CD4-positive, alpha-beta T cell treated with Interleukin-2 at 100 ng/mL for 4 hours (primary cell): Measurements from ENCODE around the gene WRNIP1.

Source experiments
- DNase-seq: peaks from one replicate; pipeline ENCODE4 v3.0.0-alpha.2; 2020; ENCODE audit warnings: low spot score

Gene WRNIP1

GRCh38 chr6:2763345-2763841, 1.8 kb upstream of the WRNIP1 start:
- DNase-seq: no peak

- DNase-seq: no peak
Measured at GRCh38 chr6:2763876-2764540, 1.2 kb upstream of the WRNIP1 start.

DNA sequence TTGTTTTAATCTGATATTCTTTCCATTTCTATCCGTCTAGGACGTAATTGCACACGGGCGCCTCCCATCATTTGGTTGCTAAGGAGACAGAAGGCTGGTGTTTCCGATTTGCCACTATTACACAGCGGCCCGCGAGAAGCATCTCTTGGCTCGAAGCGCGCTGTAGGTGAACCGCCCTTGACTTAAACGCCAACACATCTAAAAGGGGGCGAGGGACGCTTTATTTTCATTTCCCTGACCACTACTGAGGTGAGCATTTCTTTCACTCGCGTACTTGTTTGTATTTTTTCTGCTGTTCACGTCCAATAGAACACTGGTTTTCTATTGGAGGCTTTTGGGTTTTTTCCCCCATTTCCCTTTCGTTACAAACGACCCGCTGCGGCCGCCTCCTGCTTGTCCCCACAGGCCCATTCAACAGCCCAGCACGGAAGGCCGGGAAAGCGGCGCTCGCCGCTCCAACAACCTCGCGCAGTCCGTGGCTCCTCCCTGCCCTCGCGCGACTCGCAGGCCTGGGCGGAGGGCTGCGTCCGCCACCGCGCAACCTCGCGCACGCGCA, 505 bp upstream of the WRNIP1 start:
- DNase-seq: peak; percentile 71

DNA sequence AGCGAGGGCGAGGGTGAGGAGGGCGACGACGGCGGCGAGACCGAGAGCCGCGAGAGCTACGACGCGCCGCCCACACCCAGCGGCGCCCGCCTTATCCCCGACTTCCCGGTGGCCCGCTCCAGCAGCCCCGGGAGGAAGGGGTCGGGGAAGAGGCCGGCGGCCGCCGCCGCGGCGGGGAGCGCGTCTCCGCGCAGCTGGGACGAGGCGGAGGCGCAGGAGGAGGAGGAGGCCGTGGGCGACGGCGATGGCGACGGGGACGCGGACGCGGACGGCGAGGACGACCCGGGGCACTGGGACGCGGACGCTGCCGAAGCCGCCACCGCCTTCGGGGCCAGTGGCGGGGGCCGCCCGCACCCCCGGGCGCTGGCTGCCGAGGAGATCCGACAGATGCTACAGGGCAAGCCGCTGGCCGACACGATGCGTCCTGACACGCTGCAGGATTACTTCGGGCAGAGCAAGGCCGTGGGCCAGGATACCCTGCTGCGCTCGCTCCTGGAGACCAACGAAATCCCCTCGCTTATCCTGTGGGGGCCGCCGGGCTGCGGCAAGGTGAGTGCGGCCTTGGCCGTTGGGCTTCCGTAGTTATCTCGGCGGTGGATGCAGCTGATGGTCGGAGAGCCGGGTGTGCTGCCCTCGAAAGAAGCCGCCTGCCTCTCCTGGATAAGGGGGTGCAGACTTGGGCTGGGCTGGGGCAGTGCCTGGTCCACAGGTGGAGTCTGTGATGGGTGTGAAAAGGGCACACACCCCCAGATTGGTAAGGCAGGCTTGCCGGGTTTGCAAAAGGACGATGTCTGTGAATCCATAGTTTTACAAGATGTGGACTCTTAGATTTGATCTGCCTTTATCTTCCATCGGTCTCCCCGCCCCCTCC, 938 bp downstream of the WRNIP1 start:
- DNase-seq: no peak

GRCh38 chr6:2766767-2767656, 1.8 kb downstream of the WRNIP1 start:
- DNase-seq: no peak

- DNase-seq: no peak
Measured at GRCh38 chr6:2767657-2768524, 2.7 kb downstream of the WRNIP1 start.

- no peak for DNase-seq
Measured at GRCh38 chr6:2768696-2769095, 3.5 kb downstream of the WRNIP1 start.

DNA sequence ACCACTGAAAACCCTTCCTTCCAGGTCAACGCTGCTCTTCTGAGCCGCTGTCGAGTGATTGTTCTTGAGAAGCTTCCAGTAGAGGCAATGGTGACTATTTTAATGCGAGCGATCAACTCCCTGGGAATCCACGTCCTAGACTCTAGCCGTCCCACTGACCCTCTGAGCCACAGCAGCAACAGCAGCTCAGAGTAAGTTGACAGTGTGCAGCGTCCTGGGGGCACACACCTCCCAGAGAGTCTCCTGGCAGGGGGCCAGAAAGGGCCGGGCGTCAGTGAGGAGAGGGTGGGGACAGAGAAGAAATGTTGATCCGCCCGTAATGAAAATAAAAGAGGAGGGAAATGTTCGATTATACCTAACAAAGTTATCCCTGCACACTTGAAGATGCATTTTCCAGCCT, 5.0 kb downstream of the WRNIP1 start:
- DNase-seq: no peak

DNA sequence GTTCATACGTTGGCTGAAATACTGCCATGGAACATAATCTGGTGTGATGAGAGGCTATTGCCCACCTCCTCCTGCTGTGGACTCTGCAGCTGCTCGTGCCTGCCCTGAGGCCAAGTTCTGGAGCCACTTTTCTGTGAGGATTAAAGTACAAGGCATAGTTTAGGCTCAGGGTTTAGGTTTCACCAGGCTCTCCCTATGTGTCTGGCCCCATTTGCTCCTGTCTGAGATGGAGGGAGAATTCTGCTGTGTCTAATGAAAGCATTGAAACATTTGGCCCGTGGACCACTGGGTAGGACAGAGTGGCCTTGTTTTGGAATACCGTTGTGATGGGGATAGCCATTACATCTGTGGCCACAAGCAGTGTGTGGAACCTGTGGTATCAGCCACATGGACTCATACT, 5.9 kb downstream of the WRNIP1 start:
- no peak for DNase-seq

DNA sequence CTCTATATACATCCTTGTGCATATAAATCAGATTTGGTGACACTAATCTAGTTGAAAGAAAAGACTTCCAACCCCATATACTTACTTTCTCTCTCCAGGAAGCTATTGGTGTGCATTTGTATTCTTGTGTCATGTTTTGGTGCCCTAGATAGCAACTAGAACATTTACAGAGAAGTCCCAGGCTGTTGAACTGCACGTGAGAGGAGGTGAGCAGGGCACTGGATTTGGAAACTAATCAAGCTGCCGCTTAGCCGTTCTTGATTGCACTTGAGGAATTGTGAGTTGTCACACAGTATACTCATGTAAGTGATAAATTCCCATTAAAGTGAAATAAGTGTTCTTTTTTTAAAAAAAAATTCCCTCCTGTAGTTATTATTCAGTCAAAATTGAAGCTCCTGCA, 7.6 kb downstream of the WRNIP1 start:
- no peak for DNase-seq

DNA sequence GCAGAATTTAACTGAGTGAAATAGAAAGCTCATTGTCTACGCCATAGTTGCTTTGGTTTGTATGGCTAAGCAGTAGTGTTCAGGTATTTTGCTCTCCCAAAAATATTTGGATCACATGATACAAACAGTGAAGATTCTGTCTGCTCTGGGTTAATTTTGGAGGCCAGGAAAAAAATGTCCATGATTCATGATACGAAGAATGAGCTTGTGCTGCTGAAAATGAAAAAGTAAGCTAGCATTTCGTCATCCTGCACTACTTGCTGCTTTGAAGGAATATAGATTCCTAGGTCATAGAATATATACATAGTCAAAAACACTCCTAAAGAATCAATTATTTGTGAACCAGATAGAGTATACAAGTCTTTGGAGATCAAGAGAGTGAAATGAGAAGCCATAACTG, 8.3 kb downstream of the WRNIP1 start:
- no peak for DNase-seq

GRCh38 chr6:2775003-2775402, 9.8 kb downstream of the WRNIP1 start:
- no peak for DNase-seq

- no peak for DNase-seq
Measured at GRCh38 chr6:2777249-2777648, 12.1 kb downstream of the WRNIP1 start.

GRCh38 chr6:2780102-2780737, 15.0 kb downstream of the WRNIP1 start:
- no peak for DNase-seq

DNA sequence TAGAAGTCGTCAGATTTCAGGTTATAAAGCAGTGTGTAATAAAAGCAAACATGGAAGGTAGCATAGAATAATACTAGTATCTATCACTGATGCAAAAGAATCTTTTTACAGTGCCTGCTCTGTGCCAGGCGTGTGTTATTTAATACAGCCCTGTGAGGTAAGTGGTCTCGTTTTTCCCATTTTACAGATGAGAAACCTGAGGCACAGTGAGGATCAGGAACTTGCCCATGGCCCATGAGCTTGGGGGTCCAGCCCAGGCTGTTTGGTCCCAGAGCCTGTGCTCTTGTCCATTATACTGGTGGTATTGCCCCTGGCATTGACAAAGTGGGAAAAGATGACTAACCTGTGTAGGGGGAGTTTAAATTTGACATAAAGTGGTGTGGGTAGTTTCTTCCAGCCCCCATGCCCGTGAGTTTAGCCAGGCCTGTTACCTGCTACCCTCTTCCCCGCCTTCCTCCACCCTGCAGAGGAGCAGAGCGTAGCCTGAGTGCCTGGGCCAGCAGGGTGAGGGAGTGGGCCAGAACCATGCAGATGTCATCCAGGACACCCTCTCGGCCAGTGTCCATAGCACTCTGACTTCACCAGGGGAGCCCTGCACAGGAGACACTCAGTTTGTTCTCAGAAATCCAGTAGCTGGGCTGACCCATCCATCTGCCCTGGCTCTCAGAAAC, 16.6 kb downstream of the WRNIP1 start:
- no peak for DNase-seq

- DNase-seq: no peak
Measured at GRCh38 chr6:2782356-2782708, 17.1 kb downstream of the WRNIP1 start.

DNA sequence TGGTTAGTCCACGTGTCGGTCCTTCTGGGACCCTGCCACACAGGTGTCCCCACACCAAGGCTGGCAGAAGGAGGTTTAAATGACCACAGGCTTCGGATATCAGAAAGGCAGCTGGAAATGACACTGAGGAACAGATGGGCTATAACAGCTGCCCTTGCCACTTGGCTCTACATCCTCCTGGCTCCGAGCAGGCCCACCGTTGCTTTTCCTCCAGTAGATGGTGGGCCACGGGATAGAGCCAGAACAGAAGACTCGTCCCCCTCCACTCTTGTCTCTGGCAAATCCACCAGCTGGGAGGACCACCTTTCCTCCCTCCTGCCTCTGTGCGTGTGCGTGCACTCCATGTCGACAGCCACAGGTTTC, 17.6 kb downstream of the WRNIP1 start:
- no peak for DNase-seq

DNA sequence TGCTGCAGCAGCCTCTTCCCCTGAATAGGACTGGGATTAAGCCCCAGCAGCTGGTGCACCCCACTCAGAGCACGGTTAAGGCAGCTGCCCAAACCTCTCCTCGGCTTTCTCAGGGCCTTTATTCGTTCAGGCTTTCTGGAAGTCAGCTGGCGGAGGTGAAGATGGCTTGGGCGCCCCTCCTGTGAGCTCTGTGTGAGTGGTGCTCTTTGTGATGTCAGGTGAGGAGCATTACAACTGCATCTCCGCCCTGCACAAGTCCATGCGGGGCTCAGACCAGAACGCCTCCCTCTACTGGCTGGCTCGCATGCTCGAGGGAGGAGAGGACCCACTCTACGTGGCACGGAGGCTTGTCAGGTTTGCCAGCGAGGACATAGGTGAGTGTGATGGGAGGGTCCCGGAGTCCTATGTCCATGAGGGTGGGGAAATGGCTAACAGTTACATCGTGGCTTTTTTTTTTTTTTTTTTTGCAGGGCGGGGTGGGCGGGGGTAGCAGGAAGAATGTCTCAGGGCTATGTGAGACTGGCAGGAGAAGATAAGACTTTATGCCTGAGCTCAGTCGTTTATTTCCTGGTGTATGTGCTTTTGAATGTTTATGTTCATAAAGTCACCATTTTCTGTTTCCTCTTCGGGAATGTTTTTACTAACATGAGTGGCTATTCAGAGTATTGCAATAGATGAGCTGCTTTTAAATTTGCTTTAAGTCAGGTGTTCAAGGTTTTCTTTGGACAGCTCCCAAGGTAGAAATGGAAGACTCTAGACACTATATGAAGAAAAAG, 18.2 kb downstream of the WRNIP1 start:
- no peak for DNase-seq

GRCh38 chr6:2784061-2784460, 18.9 kb downstream of the WRNIP1 start:
- no peak for DNase-seq
